HepG2 (cell line): ENCODE measurements around the gene NEU1. TPM values are rescaled to one million over a fixed set of nuclear protein-coding genes. Genes with fewer than 3 reads are reported as not detected.

Source experiments
- CBX1 ChIP-seq: IDR thresholded peaks from one replicate; pipeline ENCODE4 v1.6.1; 2016; ENCODE audit warnings: antibody characterized with exemption, low read depth
- CSRNP1 ChIP-seq: sonication (generic); formaldehyde crosslinking; IDR thresholded peaks from 2 replicates; pipeline ENCODE4 v1.8.1; 2023; ENCODE audit warnings: mild to moderate bottlenecking, missing genetic modification reagents
- FOSL1 ChIP-seq: sonication (generic); formaldehyde crosslinking; IDR thresholded peaks from 2 replicates; pipeline ENCODE4 v1.9.0; 2021; ENCODE audit warnings: missing genetic modification reagents, borderline replicate concordance
- GRHL1 ChIP-seq: sonication (generic); formaldehyde crosslinking; conservative IDR thresholded peaks from 2 replicates; pipeline ENCODE4 v1.8.0; 2022; ENCODE audit warnings: missing genetic modification reagents
- NFYB ChIP-seq: sonication (generic); formaldehyde crosslinking; IDR thresholded peaks from 2 replicates; pipeline ENCODE4 v1.4.0; 2020; ENCODE audit warnings: missing genetic modification reagents
- RFX3 ChIP-seq: IDR thresholded peaks from 2 replicates; pipeline ENCODE4 v1.6.1; 2016; ENCODE audit warnings: missing biosample characterization, missing genetic modification reagents
- SRSF1 ChIP-seq: fragments of 200-400 bp; formaldehyde crosslinking; optimal IDR thresholded peaks from 2 replicates; pipeline ENCODE3; 2017; ENCODE audit warnings: mild to moderate bottlenecking, low read depth, low read length, moderate library complexity
- UBTF ChIP-seq: sonication (generic); formaldehyde crosslinking; IDR thresholded peaks from 2 replicates; pipeline ENCODE4 v1.4.0; 2020; ENCODE audit warnings: mild to moderate bottlenecking, missing genetic modification reagents
- ZFP41 ChIP-seq: sonication (generic); formaldehyde crosslinking; IDR thresholded peaks from 2 replicates; pipeline ENCODE4 v1.4.0; 2020; ENCODE audit warnings: mild to moderate bottlenecking, missing genetic modification reagents, borderline replicate concordance
- ZNF451 ChIP-seq: sonication (generic); formaldehyde crosslinking; IDR thresholded peaks from 2 replicates; pipeline ENCODE4 v1.5.0; 2020; ENCODE audit warnings: mild to moderate bottlenecking, missing genetic modification reagents
- ZNF558 ChIP-seq: sonication (generic); formaldehyde crosslinking; IDR thresholded peaks from 2 replicates; pipeline ENCODE4 v1.9.0; 2022; ENCODE audit warnings: mild to moderate bottlenecking, missing genetic modification reagents, borderline replicate concordance
- ZNF782 ChIP-seq: sonication (generic); formaldehyde crosslinking; IDR thresholded peaks from 2 replicates; pipeline ENCODE4 v1.4.0; 2020; ENCODE audit warnings: missing genetic modification reagents, mild to moderate bottlenecking, borderline replicate concordance
- ZNF790 ChIP-seq: sonication (generic); formaldehyde crosslinking; IDR thresholded peaks from 2 replicates; pipeline ENCODE4 v1.8.0; 2022; ENCODE audit warnings: missing genetic modification reagents, mild to moderate bottlenecking, borderline replicate concordance
- polyA plus RNA-seq, 8 experiments: library from polyadenylated mRNA; depleted of rRNA in 3 of 8; stranded (reverse) in 7 of 8; unstranded in 1 of 8; fragments of >200 nt; fragmentation: Illumina TruSeq in 4 of 8; extraction: Trizol in 4 of 8; gene quantifications; 2 replicates each; pipeline versions ENCODE4 v1.2.1 to v1.2.3, GENCODE V29; 2011 to 2016; ENCODE audit warnings: low read depth in 4 of 8, missing spikeins in 1 of 8, mixed read lengths in 1 of 8; ENCODE audit not compliant: insufficient read depth in 1 of 8
- total RNA-seq, 5 experiments: library from RNA; depleted of rRNA; stranded (reverse); fragments of >200 nt; fragmentation: Illumina TruSeq; extraction: Trizol; gene quantifications; 2 replicates each; pipeline ENCODE4 v1.2.3, GENCODE V29; 2016; ENCODE audit warnings: low read depth in 1 of 5
- TF ChIP-seq, protein P1 (sequence below), 2 experiments: sonication (generic) in 1 of 2; formaldehyde crosslinking in 1 of 2; IDR thresholded peaks; 2 replicates each; pipeline versions ENCODE4 v1.4.0 to v1.6.1; 2016 to 2020; ENCODE audit warnings: borderline replicate concordance in 1 of 2, low read depth in 1 of 2, mild to moderate bottlenecking in 1 of 2, missing genetic modification reagents in 1 of 2

The NEU1 gene
- total and polyA plus RNA-seq, 2 of the 13 experiments (the other 11 are each of a cell fraction or from before 2014, with no cell fraction given), result 215 to 297 TPM

DNA sequence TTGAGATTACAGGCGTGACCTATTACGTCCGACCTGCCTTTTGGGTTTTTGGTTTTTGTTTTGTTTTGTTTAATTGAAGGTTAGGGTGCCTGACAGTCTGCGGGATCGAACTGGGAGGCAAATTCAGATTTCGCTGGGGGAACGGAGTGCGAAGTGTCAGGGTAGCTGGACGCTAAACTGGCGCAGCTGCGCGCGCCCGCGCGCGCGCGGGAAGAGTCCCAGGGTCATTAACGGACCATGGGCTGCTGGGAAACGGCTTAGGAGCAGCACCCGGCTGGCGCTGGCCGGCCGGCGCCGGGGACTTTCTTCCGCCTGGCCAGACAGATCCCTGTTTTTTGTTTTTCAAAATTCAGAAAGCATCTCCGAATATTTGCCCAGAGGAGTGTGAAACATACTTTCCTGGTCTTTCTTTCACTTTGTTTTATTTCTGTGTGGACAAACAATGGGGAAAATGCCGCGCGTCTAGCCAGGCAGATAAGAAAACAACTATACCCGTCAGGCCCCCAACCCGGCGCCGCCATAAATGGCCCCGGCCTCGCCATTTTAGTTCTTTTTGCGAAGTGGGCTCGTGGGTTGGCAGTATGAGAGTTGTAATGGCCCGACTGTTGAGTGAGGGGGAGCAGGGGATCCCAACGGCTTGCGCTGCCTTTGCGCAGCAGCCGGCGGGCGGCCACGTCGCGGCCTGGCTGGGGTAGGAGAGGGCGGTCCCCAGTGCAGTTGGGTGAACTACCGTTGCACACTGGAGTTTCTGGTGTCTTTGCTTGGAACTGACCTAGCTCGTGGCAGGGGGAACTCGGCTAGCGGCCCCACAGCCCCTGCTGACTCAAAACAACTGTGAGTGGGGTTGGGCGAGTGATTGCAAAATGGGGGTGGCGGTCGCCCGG lies 28.0 kb downstream of the NEU1 start (continued):
- peak; percentile 79 for TF ChIP-seq UBTF (CRISPR knock-in tag)
- TF ChIP-seq, protein P1, sequence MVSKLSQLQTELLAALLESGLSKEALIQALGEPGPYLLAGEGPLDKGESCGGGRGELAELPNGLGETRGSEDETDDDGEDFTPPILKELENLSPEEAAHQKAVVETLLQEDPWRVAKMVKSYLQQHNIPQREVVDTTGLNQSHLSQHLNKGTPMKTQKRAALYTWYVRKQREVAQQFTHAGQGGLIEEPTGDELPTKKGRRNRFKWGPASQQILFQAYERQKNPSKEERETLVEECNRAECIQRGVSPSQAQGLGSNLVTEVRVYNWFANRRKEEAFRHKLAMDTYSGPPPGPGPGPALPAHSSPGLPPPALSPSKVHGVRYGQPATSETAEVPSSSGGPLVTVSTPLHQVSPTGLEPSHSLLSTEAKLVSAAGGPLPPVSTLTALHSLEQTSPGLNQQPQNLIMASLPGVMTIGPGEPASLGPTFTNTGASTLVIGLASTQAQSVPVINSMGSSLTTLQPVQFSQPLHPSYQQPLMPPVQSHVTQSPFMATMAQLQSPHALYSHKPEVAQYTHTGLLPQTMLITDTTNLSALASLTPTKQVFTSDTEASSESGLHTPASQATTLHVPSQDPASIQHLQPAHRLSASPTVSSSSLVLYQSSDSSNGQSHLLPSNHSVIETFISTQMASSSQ (IDR thresholded peaks at IDR 0.05; ENCODE audit: low read depth), result peak; percentile 21; the same call in 1 of the 2 replicates
- TF ChIP-seq, protein P1 (CRISPR knock-in tag; IDR thresholded peaks at IDR 0.05; ENCODE audit: borderline replicate concordance), result peak; percentile 65; the same call in 1 of the 2 replicates
- TF ChIP-seq NFYB (CRISPR knock-in tag), result peak; percentile 35; the same call in 1 of the 2 replicates
- peak; percentile 70 for TF ChIP-seq CSRNP1 (CRISPR knock-in tag)
- TF ChIP-seq FOSL1 (CRISPR knock-in tag), result no peak
- peak; percentile 20 for TF ChIP-seq CBX1
- TF ChIP-seq RFX3 (CRISPR knock-in tag), result no peak; the same call in 1 of the 2 replicates
- TF ChIP-seq ZNF790 (CRISPR knock-in tag), result no peak
- TF ChIP-seq SRSF1, result peak; percentile 98
- TF ChIP-seq ZFP41 (CRISPR knock-in tag), result peak; percentile 57; the same call in 1 of the 2 replicates
- TF ChIP-seq ZNF558 (CRISPR knock-in tag), result peak; percentile 84; the same call in 1 of the 2 replicates
- TF ChIP-seq ZNF451 (CRISPR knock-in tag), result peak; percentile 34; the same call in 1 of the 2 replicates
- TF ChIP-seq ZNF782 (CRISPR knock-in tag), result peak; percentile 71; the same call in 1 of the 2 replicates
- no peak for TF ChIP-seq GRHL1 (CRISPR knock-in tag)
